SK-N-SH (cell line): ENCODE data around the gene CRYBA2. TPM values are rescaled to one million over a fixed set of nuclear protein-coding genes. Genes with fewer than 3 reads are reported as not detected.
A peak's percentile ranks its signal among the peaks of the same experiment; 100 is the strongest.

Experiments used
- CHD2 ChIP-seq: fragments of 150-350 bp; IDR thresholded peaks from 2 replicates; pipeline ENCODE4 v1.6.1; 2018; ENCODE audit warnings: low read length; ENCODE audit not compliant: partially characterized antibody
- EZH2phosphoT487 ChIP-seq: fragments of 200-600 bp; sonication (generic); IDR thresholded peaks from 2 replicates; pipeline ENCODE4 v1.6.1; 2017; ENCODE audit warnings: low read depth, mixed run types, mild to moderate bottlenecking, antibody characterized with exemption, moderate library complexity, borderline replicate concordance
- JUND ChIP-seq: IDR thresholded peaks from 2 replicates; pipeline ENCODE4 v1.4.0; 2012
- MXI1 ChIP-seq: IDR thresholded peaks from 2 replicates; pipeline ENCODE4 v1.6.1; 2012; ENCODE audit warnings: mild to moderate bottlenecking, low read depth, low read length, improper control_type of control experiment
- NRF1 ChIP-seq: IDR thresholded peaks from 2 replicates; pipeline ENCODE4 v1.6.1; 2012; ENCODE audit warnings: low read depth, mild to moderate bottlenecking, low read length
- PBX3 ChIP-seq: IDR thresholded peaks from 2 replicates; pipeline ENCODE4; 2012
- RCOR1 ChIP-seq: fragments of 150-350 bp; IDR thresholded peaks from 2 replicates; pipeline ENCODE4 v1.6.1; 2017; ENCODE audit warnings: antibody characterized with exemption, low read length
- REST ChIP-seq: IDR thresholded peaks from 2 replicates; pipeline ENCODE4 v1.6.1; 2012; ENCODE audit warnings: mild to moderate bottlenecking, low read depth, low read length, moderate library complexity
- RXRA ChIP-seq: IDR thresholded peaks from 2 replicates; pipeline ENCODE4 v1.4.0; 2012; ENCODE audit warnings: low read depth, mild to moderate bottlenecking, borderline replicate concordance
- SIN3A ChIP-seq: IDR thresholded peaks from 2 replicates; pipeline ENCODE4 v1.6.1; 2012; ENCODE audit warnings: low read depth, mild to moderate bottlenecking, low read length, moderate library complexity, borderline replicate concordance
- SMC3 ChIP-seq: IDR thresholded peaks from 2 replicates; pipeline ENCODE4 v1.6.1; 2012; ENCODE audit warnings: low read depth, low read length, improper control_type of control experiment
- YY1 ChIP-seq: IDR thresholded peaks from 2 replicates; pipeline ENCODE4 v1.4.0; 2012; ENCODE audit warnings: low read depth, mild to moderate bottlenecking
- polyA plus RNA-seq, 3 experiments: library from polyadenylated mRNA; depleted of rRNA; stranded (reverse); fragments of >200 nt; gene quantifications; 2 replicates each; pipeline ENCODE4 v1.2.3, GENCODE V29; 2012
- TF ChIP-seq, protein P1 (sequence below): fragments of 150-350 bp; IDR thresholded peaks from 2 replicates; pipeline ENCODE4 v1.6.1; 2017; ENCODE audit warnings: antibody characterized with exemption, low read length, low read depth, borderline replicate concordance
- TF ChIP-seq, protein P2 (sequence below): IDR thresholded peaks from 2 replicates; pipeline ENCODE4 v1.4.0; 2012; ENCODE audit warnings: low read depth, borderline replicate concordance
- TF ChIP-seq, protein P3 (sequence below): fragments of 200-600 bp; sonication (generic); IDR thresholded peaks from 2 replicates; pipeline ENCODE4 v1.6.1; 2017; ENCODE audit warnings: antibody characterized with exemption, mild to moderate bottlenecking, moderate library complexity

CRYBA2 gene
- polyA plus RNA-seq, 1 of the 3 experiments (the other 2 are of a cell fraction): not detected

DNA sequence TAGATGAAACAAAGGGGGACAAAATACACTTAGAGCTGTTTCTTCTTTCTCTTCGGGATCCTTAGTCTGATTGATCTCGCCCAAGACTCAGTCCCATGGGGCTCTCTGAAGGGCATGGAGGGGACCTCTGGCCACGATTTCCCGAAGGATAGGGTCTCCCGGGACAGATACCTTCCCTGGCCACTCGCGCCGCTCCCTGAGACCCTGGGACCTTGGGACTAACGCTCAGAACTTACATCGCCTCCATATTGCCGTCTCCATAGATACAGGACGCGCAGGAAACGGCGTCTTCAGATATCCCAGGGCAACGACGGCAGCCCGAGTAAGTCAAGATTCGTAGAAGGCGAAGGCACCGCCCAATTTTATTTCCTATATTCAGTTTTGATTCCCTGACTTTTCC lies 48.0 kb upstream of the CRYBA2 start, which contains the start of gene CFAP65 (continued):
- TF ChIP-seq, protein P1, sequence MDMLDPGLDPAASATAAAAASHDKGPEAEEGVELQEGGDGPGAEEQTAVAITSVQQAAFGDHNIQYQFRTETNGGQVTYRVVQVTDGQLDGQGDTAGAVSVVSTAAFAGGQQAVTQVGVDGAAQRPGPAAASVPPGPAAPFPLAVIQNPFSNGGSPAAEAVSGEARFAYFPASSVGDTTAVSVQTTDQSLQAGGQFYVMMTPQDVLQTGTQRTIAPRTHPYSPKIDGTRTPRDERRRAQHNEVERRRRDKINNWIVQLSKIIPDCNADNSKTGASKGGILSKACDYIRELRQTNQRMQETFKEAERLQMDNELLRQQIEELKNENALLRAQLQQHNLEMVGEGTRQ: no peak
- peak; percentile 90 for TF ChIP-seq YY1
- no peak for TF ChIP-seq SMC3
- no peak for TF ChIP-seq NRF1
- TF ChIP-seq EZH2phosphoT487: no peak
- peak; percentile 44 for TF ChIP-seq CHD2
- TF ChIP-seq, protein P2, sequence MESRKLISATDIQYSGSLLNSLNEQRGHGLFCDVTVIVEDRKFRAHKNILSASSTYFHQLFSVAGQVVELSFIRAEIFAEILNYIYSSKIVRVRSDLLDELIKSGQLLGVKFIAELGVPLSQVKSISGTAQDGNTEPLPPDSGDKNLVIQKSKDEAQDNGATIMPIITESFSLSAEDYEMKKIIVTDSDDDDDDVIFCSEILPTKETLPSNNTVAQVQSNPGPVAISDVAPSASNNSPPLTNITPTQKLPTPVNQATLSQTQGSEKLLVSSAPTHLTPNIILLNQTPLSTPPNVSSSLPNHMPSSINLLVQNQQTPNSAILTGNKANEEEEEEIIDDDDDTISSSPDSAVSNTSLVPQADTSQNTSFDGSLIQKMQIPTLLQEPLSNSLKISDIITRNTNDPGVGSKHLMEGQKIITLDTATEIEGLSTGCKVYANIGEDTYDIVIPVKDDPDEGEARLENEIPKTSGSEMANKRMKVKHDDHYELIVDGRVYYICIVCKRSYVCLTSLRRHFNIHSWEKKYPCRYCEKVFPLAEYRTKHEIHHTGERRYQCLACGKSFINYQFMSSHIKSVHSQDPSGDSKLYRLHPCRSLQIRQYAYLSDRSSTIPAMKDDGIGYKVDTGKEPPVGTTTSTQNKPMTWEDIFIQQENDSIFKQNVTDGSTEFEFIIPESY: no peak
- TF ChIP-seq, protein P3, sequence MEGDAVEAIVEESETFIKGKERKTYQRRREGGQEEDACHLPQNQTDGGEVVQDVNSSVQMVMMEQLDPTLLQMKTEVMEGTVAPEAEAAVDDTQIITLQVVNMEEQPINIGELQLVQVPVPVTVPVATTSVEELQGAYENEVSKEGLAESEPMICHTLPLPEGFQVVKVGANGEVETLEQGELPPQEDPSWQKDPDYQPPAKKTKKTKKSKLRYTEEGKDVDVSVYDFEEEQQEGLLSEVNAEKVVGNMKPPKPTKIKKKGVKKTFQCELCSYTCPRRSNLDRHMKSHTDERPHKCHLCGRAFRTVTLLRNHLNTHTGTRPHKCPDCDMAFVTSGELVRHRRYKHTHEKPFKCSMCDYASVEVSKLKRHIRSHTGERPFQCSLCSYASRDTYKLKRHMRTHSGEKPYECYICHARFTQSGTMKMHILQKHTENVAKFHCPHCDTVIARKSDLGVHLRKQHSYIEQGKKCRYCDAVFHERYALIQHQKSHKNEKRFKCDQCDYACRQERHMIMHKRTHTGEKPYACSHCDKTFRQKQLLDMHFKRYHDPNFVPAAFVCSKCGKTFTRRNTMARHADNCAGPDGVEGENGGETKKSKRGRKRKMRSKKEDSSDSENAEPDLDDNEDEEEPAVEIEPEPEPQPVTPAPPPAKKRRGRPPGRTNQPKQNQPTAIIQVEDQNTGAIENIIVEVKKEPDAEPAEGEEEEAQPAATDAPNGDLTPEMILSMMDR: no peak
- TF ChIP-seq SIN3A: peak; percentile 99
- TF ChIP-seq RXRA: no peak
- TF ChIP-seq RCOR1: no peak
- peak; percentile 74 for TF ChIP-seq REST
- TF ChIP-seq PBX3: no peak
- TF ChIP-seq MXI1: peak; percentile 98
- TF ChIP-seq JUND: no peak
- TF ChIP-seq, all 33 proteins: peak for 8
